Measurements from ENCODE around the gene MYO1E.

MYO1E gene

GRCh38 chr15:59311195-59311594, 61.5 kb downstream of the MYO1E start:
- no peaks in the 10 kb centered on the region for H3K9me3 ChIP-seq
- in situ Hi-C loops (cut with MboI; ENCODE audit: low sequenced_read_pairs) = no loop called here

GRCh38 chr15:59309405-59309804, 63.3 kb downstream of the MYO1E start:
- H3K4me3 ChIP-seq = no peak overlapping the region
- no peak for DNase-seq (ENCODE audit: low spot score in 2 of 2)
- no peaks in the 10 kb centered on the region for H3K27me3 ChIP-seq (ENCODE audit: low read depth)
- H3K9me3 ChIP-seq = no peaks in the 10 kb centered on the region
- H3K36me3 ChIP-seq (replicated peaks) = no peaks in the 10 kb centered on the region
- no peaks in the 10 kb centered on the region for H3K4me1 ChIP-seq
- in situ Hi-C loops (cut with MboI; ENCODE audit: low sequenced_read_pairs) = no loop called here

More at GRCh38 chr15:59311195-59311594, 61.5 kb downstream of the MYO1E start:
- Histone ChIP-seq H3K36me3 (replicated peaks) (no peaks in the 10 kb centered on the region), H3K27me3 (ENCODE audit: low read depth) (no peaks in the 10 kb centered on the region), H3K4me1 (peaks cover 6% of the 10 kb centered on the region), H3K4me3 (no peak overlapping the region)
- no peak for DNase-seq (ENCODE audit: low spot score in 2 of 2)

GRCh38 chr15:59307165-59307537, 65.5 kb downstream of the MYO1E start:
- DNase-seq (ENCODE audit: low spot score in 2 of 2) = no peak
- H3K36me3 ChIP-seq (replicated peaks) = no peaks in the 10 kb centered on the region
- no peaks in the 10 kb centered on the region for H3K27me3 ChIP-seq (ENCODE audit: low read depth)
- no peak overlapping the region for H3K4me3 ChIP-seq
- H3K9me3 ChIP-seq = no peaks in the 10 kb centered on the region
- in situ Hi-C loops (cut with MboI; ENCODE audit: low sequenced_read_pairs) = no loop called here
- no peaks in the 10 kb centered on the region for H3K4me1 ChIP-seq

GRCh38 chr15:59306520-59307164, 66.0 kb downstream of the MYO1E start:
- Histone ChIP-seq H3K4me3 (no peak overlapping the region), H3K27me3 (ENCODE audit: low read depth) (no peaks in the 10 kb centered on the region), H3K9me3 (no peaks in the 10 kb centered on the region), H3K4me1 (no peaks in the 10 kb centered on the region), H3K36me3 (replicated peaks) (no peaks in the 10 kb centered on the region)
- no peak for DNase-seq (ENCODE audit: low spot score in 2 of 2)
- in situ Hi-C loops (cut with MboI; ENCODE audit: low sequenced_read_pairs) = no loop called here

GRCh38 chr15:59304807-59305206, 67.9 kb downstream of the MYO1E start:
- DNase-seq (ENCODE audit: low spot score in 2 of 2) = no peak
- no peaks in the 10 kb centered on the region for H3K4me1 ChIP-seq
- no peaks in the 10 kb centered on the region for H3K36me3 ChIP-seq (replicated peaks)
- no peaks in the 10 kb centered on the region for H3K27me3 ChIP-seq (ENCODE audit: low read depth)
- H3K9me3 ChIP-seq = no peaks in the 10 kb centered on the region
- in situ Hi-C loops (cut with MboI; ENCODE audit: low sequenced_read_pairs) = no loop called here
- H3K4me3 ChIP-seq = no peak overlapping the region

GRCh38 chr15:59304034-59304795, 68.5 kb downstream of the MYO1E start:
- DNase-seq (ENCODE audit: low spot score in 2 of 2) = no peak
- Histone ChIP-seq H3K4me3 (no peak overlapping the region), H3K36me3 (replicated peaks) (no peaks in the 10 kb centered on the region), H3K27me3 (ENCODE audit: low read depth) (no peaks in the 10 kb centered on the region), H3K4me1 (no peaks in the 10 kb centered on the region), H3K9me3 (no peaks in the 10 kb centered on the region)
- in situ Hi-C loops (cut with MboI; ENCODE audit: low sequenced_read_pairs) = no loop called here

- no peaks in the 10 kb centered on the region for H3K27me3 ChIP-seq (ENCODE audit: low read depth)
- no peaks in the 10 kb centered on the region for H3K4me1 ChIP-seq
- no peak overlapping the region for H3K4me3 ChIP-seq
- no peak for DNase-seq (ENCODE audit: low spot score in 2 of 2)
- no peaks in the 10 kb centered on the region for H3K9me3 ChIP-seq
- in situ Hi-C loops (cut with MboI; ENCODE audit: low sequenced_read_pairs) = no loop called here
- no peaks in the 10 kb centered on the region for H3K36me3 ChIP-seq (replicated peaks)
Observed at GRCh38 chr15:59303633-59304032, 69.0 kb downstream of the MYO1E start.

GRCh38 chr15:59303136-59303535, 69.5 kb downstream of the MYO1E start:
- H3K4me1 ChIP-seq = no peaks in the 10 kb centered on the region
- H3K36me3 ChIP-seq (replicated peaks) = no peaks in the 10 kb centered on the region
- no peak for DNase-seq (ENCODE audit: low spot score in 2 of 2)
- H3K9me3 ChIP-seq = no peaks in the 10 kb centered on the region; the same call in 1 of the 2 replicates
- in situ Hi-C loops (cut with MboI; ENCODE audit: low sequenced_read_pairs) = no loop called here
- H3K27me3 ChIP-seq (ENCODE audit: low read depth) = no peaks in the 10 kb centered on the region
- H3K4me3 ChIP-seq = no peak overlapping the region

GRCh38 chr15:59301527-59301926, 71.1 kb downstream of the MYO1E start:
- in situ Hi-C loops (cut with MboI; ENCODE audit: low sequenced_read_pairs) = no loop called here
- Histone ChIP-seq H3K4me3 (no peak overlapping the region), H3K4me1 (no peaks in the 10 kb centered on the region), H3K36me3 (replicated peaks) (no peaks in the 10 kb centered on the region), H3K9me3 (no peaks in the 10 kb centered on the region; the same call in 1 of the 2 replicates), H3K27me3 (ENCODE audit: low read depth) (no peaks in the 10 kb centered on the region)
- no peak for DNase-seq (ENCODE audit: low spot score in 2 of 2)

GRCh38 chr15:59300618-59301139, 72.0 kb downstream of the MYO1E start:
- H3K36me3 ChIP-seq (replicated peaks) = no peaks in the 10 kb centered on the region
- no peak for DNase-seq (ENCODE audit: low spot score in 2 of 2)
- H3K4me1 ChIP-seq = no peaks in the 10 kb centered on the region

GRCh38 chr15:59299929-59300617, 72.6 kb downstream of the MYO1E start:
- in situ Hi-C loops (cut with MboI; ENCODE audit: low sequenced_read_pairs) = no loop called here
- Histone ChIP-seq H3K4me3 (no peak overlapping the region), H3K9me3 (no peaks in the 10 kb centered on the region; the same call in 1 of the 2 replicates), H3K27me3 (ENCODE audit: low read depth) (no peaks in the 10 kb centered on the region), H3K36me3 (replicated peaks) (no peaks in the 10 kb centered on the region), H3K4me1 (no peaks in the 10 kb centered on the region)
- DNase-seq (ENCODE audit: low spot score in 2 of 2) = no peak

More at GRCh38 chr15:59300618-59301139, 72.0 kb downstream of the MYO1E start:
- Histone ChIP-seq H3K27me3 (ENCODE audit: low read depth) (no peaks in the 10 kb centered on the region), H3K9me3 (no peaks in the 10 kb centered on the region; the same call in 1 of the 2 replicates), H3K4me3 (no peak overlapping the region)
- in situ Hi-C loops (cut with MboI; ENCODE audit: low sequenced_read_pairs) = no loop called here

- Histone ChIP-seq H3K27me3 (ENCODE audit: low read depth) (no peaks in the 10 kb centered on the region), H3K4me3 (no peak overlapping the region), H3K4me1 (no peaks in the 10 kb centered on the region), H3K36me3 (replicated peaks) (no peaks in the 10 kb centered on the region), H3K9me3 (no peaks in the 10 kb centered on the region; the same call in 1 of the 2 replicates)
- DNase-seq (ENCODE audit: low spot score in 2 of 2) = no peak
- in situ Hi-C loops (cut with MboI; ENCODE audit: low sequenced_read_pairs) = no loop called here
Observed at GRCh38 chr15:59298854-59299250, 73.8 kb downstream of the MYO1E start.

GRCh38 chr15:59298225-59298853, 74.3 kb downstream of the MYO1E start:
- H3K27me3 ChIP-seq (ENCODE audit: low read depth) = no peaks in the 10 kb centered on the region
- in situ Hi-C loops (cut with MboI; ENCODE audit: low sequenced_read_pairs) = no loop called here
- H3K4me3 ChIP-seq = no peak overlapping the region
- H3K4me1 ChIP-seq = no peaks in the 10 kb centered on the region
- no peak for DNase-seq (ENCODE audit: low spot score in 2 of 2)
- no peaks in the 10 kb centered on the region for H3K36me3 ChIP-seq (replicated peaks)
- H3K9me3 ChIP-seq = no peaks in the 10 kb centered on the region; the same call in 1 of the 2 replicates

Data from HAP-1 (cell line).